OCI-LY3 (cell line): Measurements from ENCODE around the gene NDUFAF7.
"Not testable (repeated sequence)": the region's sequence is repeated elsewhere in the genome, so short reads cannot be mapped to it uniquely, and the experiment has no call there.

Experiments used
- H2AFZ ChIP-seq: fragments of 200-600, 300-600 bp; shearing (Covaris generic); 2 replicates; pipeline ENCODE4 v1.6.0; 2014; ENCODE audit warnings: antibody characterized with exemption, low read depth, low read length
- H3K27ac ChIP-seq: fragments of 200-600, 300-600 bp; sonication (generic); 2 replicates; pipeline ENCODE4 v1.5.1; 2014; ENCODE audit warnings: mild to moderate bottlenecking, low read length, moderate library complexity, mixed read lengths
- H3K27me3 ChIP-seq: fragments of 200-600, 300-600 bp; sonication (generic); 2 replicates; pipeline ENCODE4 v1.6.1; 2014; ENCODE audit warnings: low read depth, low read length, mixed read lengths
- H3K36me3 ChIP-seq: fragments of 200-600, 300-600 bp; sonication (generic); replicated peaks from 2 replicates; pipeline ENCODE3; 2014; ENCODE audit warnings: low read depth, low read length, mixed read lengths
- H3K4me1 ChIP-seq: fragments of 300-600, 200-600 bp; sonication (generic); 2 replicates; pipeline ENCODE4 v1.6.1; 2014; ENCODE audit warnings: low read length, mixed read lengths
- H3K4me2 ChIP-seq: fragments of 200-600, 300-600 bp; sonication (generic); 2 replicates; pipeline ENCODE4 v1.6.1; 2014; ENCODE audit warnings: low read length, mixed read lengths
- H3K4me3 ChIP-seq: fragments of 300-600, 200-600 bp; sonication (generic); 2 replicates; pipeline ENCODE4 v1.5.1; 2014; ENCODE audit warnings: antibody characterized with exemption, mild to moderate bottlenecking, low read length, moderate library complexity
- H3K79me2 ChIP-seq: fragments of 300-600, 200-600 bp; shearing (Covaris generic); 2 replicates; pipeline ENCODE4 v1.6.1; 2014; ENCODE audit warnings: mild to moderate bottlenecking, low read length, mixed read lengths
- H3K9ac ChIP-seq: fragments of 300-600, 200-600 bp; shearing (Covaris generic); 2 replicates; pipeline ENCODE4 v1.6.0; 2014; ENCODE audit warnings: mild to moderate bottlenecking, low read length, moderate library complexity
- H3K9me3 ChIP-seq: fragments of 200-600, 300-600 bp; shearing (Covaris generic); 2 replicates; pipeline ENCODE4 v1.6.1; 2014; ENCODE audit warnings: low read length, mixed read lengths; ENCODE audit not compliant: insufficient read depth
- H4K20me1 ChIP-seq: fragments of 200-600, 300-600 bp; sonication (generic); 2 replicates; pipeline ENCODE4 v1.6.1; 2016; ENCODE audit warnings: low read length, mixed read lengths; ENCODE audit not compliant: insufficient read depth
- CTCF ChIP-seq: fragments of 200-600, 300-600 bp; sonication (generic); IDR thresholded peaks from 2 replicates; pipeline ENCODE4 v1.5.1; 2014; ENCODE audit warnings: antibody characterized with exemption, low read length, low read depth
- EZH2phosphoT487 ChIP-seq: fragments of 200-600 bp; shearing (Covaris generic); IDR thresholded peaks from 2 replicates; pipeline ENCODE4 v1.6.1; 2018; ENCODE audit warnings: antibody characterized with exemption, mixed run types, low read depth

Gene NDUFAF7

GRCh38 chr2:37215250-37215649 lies 16.2 kb upstream of the NDUFAF7 start:
- no peak overlapping the region for H3K4me2 ChIP-seq
- peaks cover 57% of the 10 kb centered on the region for H3K36me3 ChIP-seq
- H3K4me3 ChIP-seq = no peak overlapping the region
- H3K27me3 ChIP-seq = no peaks in the 10 kb centered on the region
- TF ChIP-seq CTCF = no peak
- no peak for TF ChIP-seq EZH2phosphoT487
- no peaks in the 10 kb centered on the region for H4K20me1 ChIP-seq
- no peaks in the 10 kb centered on the region for H3K9me3 ChIP-seq
- H3K9ac ChIP-seq = no peak overlapping the region
- no peaks in the 10 kb centered on the region for H3K4me1 ChIP-seq
- H2AFZ ChIP-seq = no peak overlapping the region
- no peaks in the 10 kb centered on the region for H3K79me2 ChIP-seq
- no peak overlapping the region for H3K27ac ChIP-seq

- Histone ChIP-seq H3K4me2 (no peak overlapping the region), H4K20me1 (peaks cover 5% of the 10 kb centered on the region), H3K4me1 (peaks cover 4% of the 10 kb centered on the region; the same call in 1 of the 2 replicates), H3K4me3 (no peak overlapping the region), H3K36me3 (peaks cover 47% of the 10 kb centered on the region), H3K79me2 (peaks cover 19% of the 10 kb centered on the region), H2AFZ (no peak overlapping the region), H3K27ac (no peak overlapping the region), H3K9me3 (no peaks in the 10 kb centered on the region), H3K9ac (no peak overlapping the region), H3K27me3 (no peaks in the 10 kb centered on the region)
- TF ChIP-seq EZH2phosphoT487 = no peak
These were observed 12.4 kb upstream of the NDUFAF7 start for GRCh38 chr2:37219046-37219445.

DNA sequence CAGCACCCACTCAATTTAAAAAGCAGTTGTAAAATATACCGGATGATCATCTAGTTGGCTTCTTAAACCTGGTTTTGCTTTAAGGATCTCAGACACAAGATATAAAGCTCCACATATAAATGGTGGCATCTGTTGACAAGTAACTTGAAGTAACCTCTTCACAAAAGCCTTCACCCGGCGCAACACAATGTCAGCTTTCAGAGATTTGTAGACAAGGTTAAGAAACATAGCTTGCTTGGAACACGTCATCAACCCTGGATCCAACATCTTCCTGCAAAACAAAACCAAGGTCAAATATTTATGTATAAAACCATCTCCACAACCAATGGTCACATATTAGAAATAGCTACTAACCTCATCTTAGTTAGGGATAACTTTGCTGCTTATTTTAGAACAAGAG lies 8.3 kb upstream of the NDUFAF7 start:
- Histone ChIP-seq H3K36me3 (peaks cover 47% of the 10 kb centered on the region), H3K9ac (no peak overlapping the region), H3K27me3 (no peaks in the 10 kb centered on the region), H3K9me3 (no peaks in the 10 kb centered on the region), H4K20me1 (peaks cover 24% of the 10 kb centered on the region), H3K4me3 (no peak overlapping the region), H3K4me1 (peaks cover 4% of the 10 kb centered on the region; the same call in 1 of the 2 replicates), H2AFZ (no peak overlapping the region), H3K4me2 (no peak overlapping the region), H3K79me2 (peaks cover 54% of the 10 kb centered on the region), H3K27ac (no peak overlapping the region)
- no peak for TF ChIP-seq CTCF

DNA sequence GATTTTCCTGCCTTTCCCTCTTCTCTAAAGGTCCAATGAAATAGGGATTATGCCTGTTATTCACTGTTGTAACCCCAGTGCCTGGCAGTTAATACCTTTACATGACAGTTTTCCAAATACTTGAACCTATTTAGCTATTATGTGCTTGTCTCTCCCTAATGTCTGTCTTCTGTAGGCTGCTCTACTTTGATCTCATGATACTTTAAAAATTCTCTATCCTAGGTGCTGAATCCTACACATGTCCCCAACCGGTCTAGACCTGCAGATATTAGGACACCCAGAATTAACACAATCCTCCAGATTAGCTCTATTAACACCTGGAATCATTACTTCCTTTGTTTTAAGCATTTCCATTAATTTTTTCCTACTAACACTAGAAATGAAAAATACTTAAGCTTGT lies 7.4 kb upstream of the NDUFAF7 start:
- no peak overlapping the region for H3K4me3 ChIP-seq
- H3K79me2 ChIP-seq = peaks cover 63% of the 10 kb centered on the region
- H3K27me3 ChIP-seq = no peaks in the 10 kb centered on the region
- TF ChIP-seq CTCF (no peak), EZH2phosphoT487 (no peak)
- H3K27ac ChIP-seq = no peak overlapping the region
- H3K36me3 ChIP-seq = peaks cover 46% of the 10 kb centered on the region
- H3K4me1 ChIP-seq = peaks cover 5% of the 10 kb centered on the region; the same call in 1 of the 2 replicates
- no peak overlapping the region for H3K9ac ChIP-seq
- no peaks in the 10 kb centered on the region for H3K9me3 ChIP-seq
- no peak overlapping the region for H2AFZ ChIP-seq
- H3K4me2 ChIP-seq = no peak overlapping the region
- peaks cover 24% of the 10 kb centered on the region for H4K20me1 ChIP-seq

DNA sequence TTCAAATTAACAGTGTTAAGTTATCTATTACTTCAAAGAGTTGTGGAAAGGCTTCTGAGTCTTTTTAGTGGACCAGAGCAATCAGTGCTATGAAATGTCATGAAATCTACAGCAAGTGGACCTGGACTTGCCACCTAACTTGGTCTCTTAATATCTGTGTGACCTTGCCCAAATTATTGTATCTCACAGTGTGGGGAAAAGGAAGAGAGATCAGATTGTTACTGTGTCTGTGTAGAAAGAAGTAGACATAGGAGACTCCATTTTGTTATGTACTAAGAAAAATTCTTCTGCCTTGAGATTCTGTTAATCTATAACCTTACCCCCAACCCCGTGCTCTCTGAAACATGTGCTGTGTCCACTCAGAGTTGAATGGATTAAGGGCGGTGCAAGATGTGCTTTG lies 6.3 kb upstream of the NDUFAF7 start:
- H3K27me3 ChIP-seq, H3K9me3 ChIP-seq, H3K9ac ChIP-seq, H3K4me3 ChIP-seq, H3K4me2 ChIP-seq, H3K27ac ChIP-seq, H2AFZ ChIP-seq: not testable (repeated sequence)
- peaks cover 74% of the 10 kb centered on the region for H3K79me2 ChIP-seq
- H3K4me1 ChIP-seq = peaks cover 16% of the 10 kb centered on the region
- H4K20me1 ChIP-seq = peaks cover 34% of the 10 kb centered on the region
- H3K36me3 ChIP-seq = peaks cover 39% of the 10 kb centered on the region
